Spleen (tissue), 7 donors: ENCODE results near the gene CYP4F3.

Source experiments
- CTCF ChIP-seq, 11 experiments: fragments of 200-600 bp in 7 of 11; fragments of 450-650 bp in 4 of 11; sonication (generic) in 4 of 11; IDR thresholded peaks in 8 of 11; conservative IDR thresholded peaks in 3 of 11; 1 replicate in 7 of 11; 2 replicates in 4 of 11; pipeline versions ENCODE4 v1.4.0 to v1.8.0; 2016 to 2021; ENCODE audit warnings: antibody characterized with exemption in 11 of 11, inconsistent platforms in 4 of 11, mild to moderate bottlenecking in 1 of 11
- POLR2A ChIP-seq, 3 donors: fragments of 450-650 bp; IDR thresholded peaks; one replicate each; pipeline ENCODE4 v1.5.1; 2017; ENCODE audit warnings: antibody characterized with exemption in 3 of 3, mild to moderate bottlenecking in 1 of 3
- POLR2AphosphoS5 ChIP-seq, 3 donors: sonication (generic); formaldehyde crosslinking; IDR thresholded peaks; one replicate each; pipeline ENCODE4 v1.5.1; 2017; ENCODE audit warnings: antibody characterized with exemption in 3 of 3
- donor health status: DM: no; HTN: no; CAD: no; lungs with moderate emphysema.
- donor health status: DM: no; HTN: no; CAD: no.
- donor health status: DM: no; HTN: no; CAD: no.

- TF ChIP-seq CTCF (IDR thresholded peaks at IDR 0.05 in 8 of 11, conservative IDR thresholded peaks at IDR 0.05 in 3 of 11): no peak
- no peak for TF ChIP-seq POLR2A (IDR thresholded peaks at IDR 0.05)
- TF ChIP-seq POLR2AphosphoS5 (IDR thresholded peaks at IDR 0.05): no peak
Measured at GRCh38 chr19:15636026-15636425, 4.7 kb upstream of the CYP4F3 start.
